Measurements from ENCODE around the gene BEND7.
"Not testable (repeated sequence)": the region's sequence is repeated elsewhere in the genome, so short reads cannot be mapped to it uniquely, and the experiment has no call there.

The BEND7 gene

GRCh38 chr10:13483951-13484350, 44.9 kb downstream of the BEND7 start:
- no peak for DNase-seq (ENCODE audit: extremely low read depth in 1 of 2, low read depth in 1 of 2)

GRCh38 chr10:13483073-13483472, 45.7 kb downstream of the BEND7 start:
- DNase-seq (ENCODE audit: extremely low read depth in 1 of 2, low read depth in 1 of 2), result no peak

- DNase-seq (ENCODE audit: extremely low read depth in 1 of 2, low read depth in 1 of 2), result no peak
Measured at GRCh38 chr10:13481690-13482089, 47.1 kb downstream of the BEND7 start.

- no peak for DNase-seq (ENCODE audit: extremely low read depth in 1 of 2, low read depth in 1 of 2)
Measured at GRCh38 chr10:13475124-13475523, 53.7 kb downstream of the BEND7 start.

GRCh38 chr10:13473986-13474385, 54.8 kb downstream of the BEND7 start:
- no peak for DNase-seq (ENCODE audit: extremely low read depth in 1 of 2, low read depth in 1 of 2)

DNA sequence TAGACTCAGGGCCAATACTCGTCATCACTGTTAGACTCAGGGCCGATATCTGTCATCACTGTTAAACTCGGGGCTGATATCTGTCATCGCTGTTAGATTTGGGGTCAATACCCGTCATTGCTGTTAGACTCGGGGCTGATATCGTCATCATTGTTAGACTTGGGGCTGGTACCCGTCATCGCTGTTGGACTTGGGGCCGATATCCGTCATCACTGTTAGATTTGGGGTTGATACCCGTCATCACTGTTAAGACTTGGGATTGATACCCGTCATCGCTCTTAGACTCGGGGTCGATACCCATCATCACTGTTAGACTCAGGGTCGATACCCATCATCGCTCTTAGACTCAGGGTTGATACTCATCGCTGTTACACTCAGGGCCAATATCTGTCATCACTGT, 56.5 kb downstream of the BEND7 start:
- DNase-seq (ENCODE audit: extremely low read depth in 1 of 2, low read depth in 1 of 2), result no peak

DNA sequence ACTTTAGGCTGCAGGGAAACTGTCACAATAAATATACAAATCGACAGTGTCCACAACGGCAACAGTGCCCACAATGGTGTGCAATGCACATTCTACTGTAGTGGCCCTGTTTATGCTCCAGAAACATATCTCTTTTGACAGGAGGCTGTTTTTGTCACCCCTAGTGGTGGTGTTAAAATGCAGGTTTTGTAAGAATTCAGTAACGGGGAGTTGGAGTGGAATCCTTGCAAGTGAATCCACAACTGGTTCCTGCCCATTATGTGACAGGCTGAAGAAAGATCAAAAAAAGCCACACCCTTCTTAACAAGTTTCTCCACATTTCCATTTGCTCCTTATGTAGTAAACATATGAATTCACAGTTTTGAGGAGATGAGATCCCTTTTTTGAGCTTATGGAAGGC, 58.5 kb downstream of the BEND7 start:
- DNase-seq (ENCODE audit: extremely low read depth in 1 of 2, low read depth in 1 of 2), result no peak

GRCh38 chr10:13462551-13462950, 66.3 kb downstream of the BEND7 start:
- DNase-seq (ENCODE audit: extremely low read depth in 1 of 2, low read depth in 1 of 2), result no peak

DNA sequence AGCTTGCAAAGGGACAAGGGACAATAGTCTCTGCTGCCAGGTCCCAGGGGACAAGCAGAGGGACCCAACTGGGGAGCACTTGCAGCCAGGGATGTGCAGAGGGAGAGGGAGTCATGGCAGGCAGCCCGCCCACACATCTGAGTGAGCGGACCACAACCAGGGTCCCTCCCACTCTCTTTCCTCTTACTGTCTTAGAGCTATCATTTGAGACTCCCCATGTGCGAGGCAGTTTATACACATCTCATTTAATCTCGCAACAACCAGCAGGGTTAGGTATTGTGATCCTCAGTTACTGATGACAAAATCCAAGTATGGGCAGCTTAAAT, 70.2 kb downstream of the BEND7 start:
- no peak for DNase-seq (ENCODE audit: extremely low read depth in 1 of 2, low read depth in 1 of 2)

- DNase-seq (ENCODE audit: extremely low read depth in 1 of 2, low read depth in 1 of 2), result no peak
Measured at GRCh38 chr10:13457958-13458686, 70.7 kb downstream of the BEND7 start.

GRCh38 chr10:13453896-13454295, 74.9 kb downstream of the BEND7 start:
- DNase-seq (ENCODE audit: extremely low read depth in 1 of 2, low read depth in 1 of 2), result no peak

DNA sequence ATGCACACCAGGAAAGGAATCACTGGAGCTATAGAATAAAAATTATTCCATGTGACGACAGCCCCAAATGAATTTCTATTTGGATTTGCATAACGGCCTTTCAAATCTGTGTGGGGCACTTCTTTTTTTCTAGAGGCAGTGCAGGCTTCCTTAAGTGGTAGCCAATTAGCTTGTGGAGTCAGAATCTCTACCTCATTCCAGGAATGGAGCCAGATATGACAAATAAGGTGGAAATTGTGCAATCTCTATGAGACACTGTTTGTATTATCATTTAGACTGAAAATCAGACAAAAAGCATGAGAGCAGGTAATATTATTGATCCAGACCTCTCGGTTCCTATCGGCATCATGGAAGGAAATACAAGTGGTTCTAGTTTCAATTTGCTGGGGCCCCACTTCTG, 78.7 kb downstream of the BEND7 start:
- DNase-seq (ENCODE audit: extremely low read depth in 1 of 2, low read depth in 1 of 2), result no peak

- no peak for DNase-seq (ENCODE audit: extremely low read depth in 1 of 2, low read depth in 1 of 2)
Measured at GRCh38 chr10:13449296-13449695, 79.5 kb downstream of the BEND7 start.

GRCh38 chr10:13448216-13448615, 80.6 kb downstream of the BEND7 start:
- no peak for DNase-seq (ENCODE audit: extremely low read depth in 1 of 2, low read depth in 1 of 2)

- DNase-seq (ENCODE audit: extremely low read depth in 1 of 2, low read depth in 1 of 2), result no peak
Measured at GRCh38 chr10:13445656-13446400, 83.0 kb downstream of the BEND7 start.

DNA sequence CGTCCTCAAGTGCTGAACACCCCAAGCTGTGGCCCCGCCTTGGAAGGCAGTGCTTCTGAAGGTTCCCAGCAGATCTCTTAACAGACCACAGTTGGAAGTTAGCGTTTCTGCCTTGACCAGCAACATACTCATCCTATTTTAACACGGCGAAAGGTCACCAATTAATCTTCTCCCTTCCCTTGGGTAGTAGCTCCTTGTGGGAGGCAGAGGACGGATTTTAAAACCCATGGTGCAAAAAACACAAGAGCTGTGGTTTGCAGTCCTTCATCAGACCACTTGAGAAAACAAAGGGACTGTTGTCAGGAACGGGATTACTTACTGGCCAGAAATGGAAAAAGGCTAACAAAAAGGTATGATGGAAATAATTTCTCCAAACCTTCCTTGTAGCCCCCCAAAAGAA, 87.3 kb downstream of the BEND7 start:
- DNase-seq (ENCODE audit: extremely low read depth in 1 of 2, low read depth in 1 of 2), result no peak

DNA sequence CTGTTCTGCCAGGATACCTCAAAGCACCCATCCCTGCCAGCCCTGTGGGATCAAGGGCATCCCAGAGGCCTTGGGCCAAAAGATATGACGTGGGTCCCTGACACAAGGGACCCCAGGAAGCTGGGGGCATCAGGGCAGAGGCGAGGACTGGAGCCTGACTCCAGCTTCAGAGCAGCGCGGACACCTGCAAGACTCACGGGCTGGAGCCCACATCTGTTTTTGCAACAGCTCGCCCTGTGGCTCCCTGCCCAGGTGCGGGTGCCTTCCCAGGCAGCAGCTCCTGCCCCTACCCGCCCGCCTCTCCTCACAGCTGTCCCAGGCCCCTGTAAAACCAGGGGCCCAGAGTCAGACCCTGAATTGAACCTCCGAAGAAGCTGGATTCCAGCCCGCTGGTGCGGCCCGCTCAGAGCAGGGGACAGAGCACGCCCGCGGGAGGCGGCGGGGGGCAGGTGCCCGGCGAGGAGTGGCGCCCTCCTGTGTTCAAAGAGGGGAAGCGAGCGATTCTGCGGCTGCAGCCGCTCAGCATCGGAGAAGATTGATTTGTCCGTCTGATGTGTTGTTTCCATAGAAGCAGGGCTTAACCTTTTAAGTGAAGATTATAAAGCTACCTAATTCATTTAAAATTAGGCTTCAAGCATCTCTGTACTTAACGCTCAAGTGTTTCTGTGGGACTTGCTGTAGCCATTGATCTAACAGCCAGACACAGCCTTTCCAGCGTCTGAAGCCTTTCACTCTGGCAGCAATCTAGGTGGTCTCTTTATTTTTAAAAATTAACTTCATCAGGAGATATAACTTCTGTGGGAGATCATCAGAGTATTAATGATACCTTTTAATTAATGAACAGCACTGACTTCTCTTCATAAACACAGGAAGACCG, 88.4 kb downstream of the BEND7 start:
- peak; percentile 14 to 27 for DNase-seq (ENCODE audit: extremely low read depth in 1 of 2, low read depth in 1 of 2)

DNA sequence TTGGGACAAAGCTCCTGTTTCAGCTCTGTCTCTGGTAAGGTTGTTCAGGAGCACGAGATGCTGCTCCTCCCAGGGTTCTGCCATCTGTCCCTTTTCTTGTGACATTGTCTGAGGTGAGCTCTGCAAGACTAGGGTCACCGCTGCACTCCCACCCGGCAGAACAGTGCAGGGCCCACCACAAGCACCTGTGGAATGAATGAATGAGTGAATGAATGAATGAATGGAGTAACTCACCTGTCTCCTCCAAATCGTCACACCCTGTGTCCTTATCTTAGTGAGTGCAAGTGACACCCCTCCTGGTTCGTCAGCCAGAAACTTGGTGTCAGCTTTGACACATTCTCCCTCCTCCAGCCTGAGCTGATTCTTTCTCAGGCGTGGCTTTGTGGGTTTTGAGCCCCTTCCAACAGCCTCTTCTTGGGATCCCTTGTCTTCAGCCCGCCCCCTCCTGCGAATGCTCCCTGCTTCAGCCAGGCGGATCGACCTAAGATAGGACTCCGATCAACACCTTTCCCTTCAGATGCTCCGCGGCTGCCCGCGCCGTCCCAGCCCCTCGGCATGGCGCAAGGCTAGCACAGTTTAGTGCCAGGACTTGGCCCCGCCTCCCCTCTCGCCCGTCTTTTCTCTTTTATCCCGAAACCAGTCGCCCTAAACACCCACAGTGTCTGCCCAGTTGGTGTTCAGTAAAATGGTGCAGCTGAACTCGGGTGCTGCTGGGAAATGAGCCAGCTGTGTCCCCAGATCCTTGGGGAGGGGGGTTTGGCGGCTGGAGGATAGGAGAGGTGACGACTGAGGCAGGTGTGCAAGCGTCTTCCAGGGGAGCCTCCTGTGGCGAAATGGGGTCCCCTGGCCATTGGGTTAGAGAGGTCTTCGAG, 89.3 kb downstream of the BEND7 start:
- DNase-seq (ENCODE audit: extremely low read depth in 1 of 2, low read depth in 1 of 2), result no peak

DNA sequence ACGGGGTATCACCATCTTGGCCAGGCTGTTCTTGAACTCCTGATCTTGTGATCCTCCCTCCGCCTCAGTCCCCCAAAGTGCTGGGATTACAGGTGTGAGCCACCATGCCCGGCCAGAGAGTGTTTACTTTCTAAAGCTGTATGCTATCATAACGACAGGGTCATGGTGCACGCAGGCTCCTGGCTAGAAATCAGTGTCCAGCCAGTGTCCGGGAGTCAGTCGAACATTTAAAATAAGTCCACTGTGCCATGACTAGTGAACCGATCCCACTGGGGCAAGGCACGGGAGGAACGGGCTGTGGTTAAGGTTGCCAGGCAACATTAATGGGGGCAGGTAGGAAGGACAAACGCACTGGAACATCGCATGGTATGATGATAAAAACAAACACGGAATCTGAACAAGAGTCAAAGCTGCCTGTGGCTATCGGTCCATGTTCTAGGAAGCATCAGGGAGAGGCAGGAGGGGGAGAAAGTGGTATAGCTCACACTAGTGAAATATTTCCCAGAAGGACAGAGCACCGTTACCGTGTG, 91.7 kb downstream of the BEND7 start:
- no peak for DNase-seq (ENCODE audit: extremely low read depth in 1 of 2, low read depth in 1 of 2)

GRCh38 chr10:13427943-13428342, 100.9 kb downstream of the BEND7 start:
- not testable (repeated sequence) for DNase-seq (ENCODE audit: extremely low read depth in 1 of 2, low read depth in 1 of 2)

Data from stimulated activated CD8-positive, alpha-beta memory T cell treated with anti-CD3 and anti-CD28 coated beads, Interleukin-7, amount 100 ng/mL, for 48 hours (primary cell).